NCI-H1105 (cell line): ENCODE results near the gene PEF1.
A peak's percentile ranks its signal among the peaks of the same experiment; 100 is the strongest.

Experiments used
- DNase-seq: peaks from one replicate; lab custom pipeline; 2025; lab: John Stamatoyannopoulos, UW

The PEF1 gene

GRCh38 chr1:31671147-31671546, 26.5 kb upstream of the PEF1 start:
- no peak for DNase-seq

- no peak for DNase-seq
Measured at GRCh38 chr1:31670593-31670964, 25.9 kb upstream of the PEF1 start.

GRCh38 chr1:31669786-31670592, 25.3 kb upstream of the PEF1 start:
- peak; percentile 94 for DNase-seq

GRCh38 chr1:31669433-31669785, 24.7 kb upstream of the PEF1 start:
- DNase-seq, result no peak

GRCh38 chr1:31668303-31668883, 23.7 kb upstream of the PEF1 start:
- DNase-seq, result no peak

GRCh38 chr1:31667065-31667785, 22.5 kb upstream of the PEF1 start:
- no peak for DNase-seq

- DNase-seq, result no peak
Measured at GRCh38 chr1:31666263-31666963, 21.7 kb upstream of the PEF1 start.

GRCh38 chr1:31665234-31665878, 20.7 kb upstream of the PEF1 start:
- no peak for DNase-seq

- no peak for DNase-seq
Measured at GRCh38 chr1:31664528-31664927, 19.9 kb upstream of the PEF1 start.

- DNase-seq, result peak; percentile 34
Measured at GRCh38 chr1:31663622-31664452, 19.2 kb upstream of the PEF1 start.

GRCh38 chr1:31662463-31662862, 17.8 kb upstream of the PEF1 start:
- no peak for DNase-seq

- no peak for DNase-seq
Measured at GRCh38 chr1:31661856-31662255, 17.2 kb upstream of the PEF1 start.

GRCh38 chr1:31660871-31661455, 16.3 kb upstream of the PEF1 start:
- DNase-seq, result no peak

- DNase-seq, result no peak
Measured at GRCh38 chr1:31659889-31660288, 15.2 kb upstream of the PEF1 start.

- DNase-seq, result no peak
Measured at GRCh38 chr1:31658721-31659120, 14.0 kb upstream of the PEF1 start.

- DNase-seq, result no peak
Measured at GRCh38 chr1:31657972-31658510, 13.4 kb upstream of the PEF1 start.

GRCh38 chr1:31657020-31657804, 12.5 kb upstream of the PEF1 start:
- no peak for DNase-seq

GRCh38 chr1:31655756-31656155, 11.1 kb upstream of the PEF1 start:
- DNase-seq, result no peak

GRCh38 chr1:31655104-31655503, 10.4 kb upstream of the PEF1 start:
- no peak for DNase-seq

- DNase-seq, result no peak
Measured at GRCh38 chr1:31654474-31654776, 9.7 kb upstream of the PEF1 start.
